HEK293T (cell line): ENCODE results near the gene LMTK2.

ENCODE experiments used
- CTCF ChIA-PET: fragments of 350-600 bp; formaldehyde crosslinking; extraction: SDS; loops from one replicate; lab custom pipeline; 2021; ENCODE audit warnings: antibody characterized with exemption, inconsistent platforms; lab: Yijun Ruan, JAX
- POLR2A ChIA-PET: fragments of 350-600 bp; formaldehyde crosslinking; extraction: SDS; loops from one replicate; lab custom pipeline; 2020; ENCODE audit warnings: antibody characterized with exemption, inconsistent platforms; lab: Yijun Ruan, JAX
- DNase-seq: peaks from one replicate; pipeline ENCODE4 v3.0.0; 2012; ENCODE audit warnings: mixed read lengths; ENCODE audit errors: extremely low spot score
- ARNT ChIP-seq: fragments of 450-650 bp; IDR thresholded peaks from 2 replicates; pipeline ENCODE4 v1.6.1; 2017; ENCODE audit warnings: mild to moderate bottlenecking
- BHLHE40 ChIP-seq: fragments of 450-650 bp; IDR thresholded peaks from 2 replicates; pipeline ENCODE4 v1.6.1; 2016; ENCODE audit warnings: mild to moderate bottlenecking, moderate library complexity, borderline replicate concordance
- CTBP1 ChIP-seq: fragments of 450-650 bp; IDR thresholded peaks from 2 replicates; pipeline ENCODE4 v1.6.1; 2016; ENCODE audit warnings: borderline replicate concordance
- ELF4 ChIP-seq: fragments of 450-650 bp; IDR thresholded peaks from 2 replicates; pipeline ENCODE4 v1.6.1; 2017; ENCODE audit warnings: antibody characterized with exemption
- FOXA1 ChIP-seq: fragments of 450-650 bp; IDR thresholded peaks from 2 replicates; pipeline ENCODE4 v1.6.1; 2016; ENCODE audit warnings: mild to moderate bottlenecking
- FOXK2 ChIP-seq: fragments of 450-650 bp; IDR thresholded peaks from 2 replicates; pipeline ENCODE4 v1.6.1; 2016; ENCODE audit warnings: mild to moderate bottlenecking
- FOXM1 ChIP-seq: fragments of 450-650 bp; IDR thresholded peaks from 2 replicates; pipeline ENCODE4 v1.6.1; 2017; ENCODE audit warnings: mild to moderate bottlenecking, borderline replicate concordance
- HDGF ChIP-seq: fragments of 450-650 bp; IDR thresholded peaks from 2 replicates; pipeline ENCODE4 v1.6.1; 2017; ENCODE audit warnings: antibody characterized with exemption, borderline replicate concordance
- L3MBTL2 ChIP-seq: fragments of 450-650 bp; conservative IDR thresholded peaks from 2 replicates; pipeline ENCODE4 v1.6.1; 2016; ENCODE audit warnings: mild to moderate bottlenecking
- LEF1 ChIP-seq: fragments of 450-650 bp; IDR thresholded peaks from 2 replicates; pipeline ENCODE4 v1.6.1; 2017; ENCODE audit warnings: mild to moderate bottlenecking, borderline replicate concordance
- NFRKB ChIP-seq: fragments of 450-650 bp; IDR thresholded peaks from 2 replicates; pipeline ENCODE4 v1.6.1; 2016; ENCODE audit warnings: mild to moderate bottlenecking, moderate library complexity
- SP1 ChIP-seq: fragments of 450-650 bp; IDR thresholded peaks from 2 replicates; pipeline ENCODE4 v1.6.1; 2017
- SUZ12 ChIP-seq: fragments of 450-650 bp; IDR thresholded peaks from 2 replicates; pipeline ENCODE4 v1.6.1; 2016; ENCODE audit warnings: mild to moderate bottlenecking
- TARDBP ChIP-seq: fragments of 450-650 bp; IDR thresholded peaks from 2 replicates; pipeline ENCODE4 v1.6.1; 2016
- ZNF384 ChIP-seq: fragments of 450-650 bp; IDR thresholded peaks from 2 replicates; pipeline ENCODE4 v1.6.1; 2016
- TF ChIP-seq, protein P1 (sequence below): fragments of 450-650 bp; IDR thresholded peaks from 2 replicates; pipeline ENCODE4 v1.6.1; 2016

Gene LMTK2

DNA sequence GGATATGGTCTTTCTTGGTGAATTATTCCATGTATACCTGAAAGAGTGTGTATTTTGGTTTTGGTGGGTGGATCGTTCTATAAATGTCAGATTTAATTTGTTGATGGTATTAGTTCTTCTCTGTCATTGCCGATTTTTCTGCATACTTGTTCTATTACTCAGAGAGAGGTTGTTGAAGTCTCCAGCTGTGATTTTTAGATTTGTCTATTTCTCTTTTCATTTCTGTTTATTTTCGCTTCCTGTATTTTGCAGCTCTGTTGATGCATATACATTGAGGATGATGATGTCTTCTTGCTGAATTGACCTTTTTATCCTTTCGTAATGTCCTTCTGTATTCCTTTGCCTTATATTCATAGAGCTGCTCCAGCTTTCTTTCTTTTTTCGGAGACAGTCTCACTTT, 92.5 kb downstream of the LMTK2 start:
- ChIA-PET CTCF (no interaction called here), POLR2A (no interaction called here)
- no peak for TF ChIP-seq LEF1
- no peak for TF ChIP-seq FOXM1
- TF ChIP-seq BHLHE40 = no peak
- no peak for TF ChIP-seq ZNF384
- no peak for TF ChIP-seq NFRKB
- no peak for DNase-seq

- CTCF ChIA-PET = interaction anchor here (0.7 kb wide), 1 partner anchor 136 kb away, joined by 3 read pairs; no protein-coding TSS in a partner anchor
- DNase-seq = no peak
- TF ChIP-seq, protein P1, sequence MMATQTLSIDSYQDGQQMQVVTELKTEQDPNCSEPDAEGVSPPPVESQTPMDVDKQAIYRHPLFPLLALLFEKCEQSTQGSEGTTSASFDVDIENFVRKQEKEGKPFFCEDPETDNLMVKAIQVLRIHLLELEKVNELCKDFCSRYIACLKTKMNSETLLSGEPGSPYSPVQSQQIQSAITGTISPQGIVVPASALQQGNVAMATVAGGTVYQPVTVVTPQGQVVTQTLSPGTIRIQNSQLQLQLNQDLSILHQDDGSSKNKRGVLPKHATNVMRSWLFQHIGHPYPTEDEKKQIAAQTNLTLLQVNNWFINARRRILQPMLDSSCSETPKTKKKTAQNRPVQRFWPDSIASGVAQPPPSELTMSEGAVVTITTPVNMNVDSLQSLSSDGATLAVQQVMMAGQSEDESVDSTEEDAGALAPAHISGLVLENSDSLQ = no peak
- TF ChIP-seq FOXA1 (no peak), FOXM1 (no peak), FOXK2 (no peak), BHLHE40 (no peak), NFRKB (no peak), HDGF (no peak), ELF4 (no peak), SUZ12 (no peak), ZNF384 (no peak), CTBP1 (no peak), LEF1 (no peak), TARDBP (no peak), SP1 (no peak), ARNT (no peak), L3MBTL2 (no peak)
- POLR2A ChIA-PET = no interaction called here
These were observed 93.7 kb downstream of the LMTK2 start for GRCh38 chr7:98200364-98200763.

DNA sequence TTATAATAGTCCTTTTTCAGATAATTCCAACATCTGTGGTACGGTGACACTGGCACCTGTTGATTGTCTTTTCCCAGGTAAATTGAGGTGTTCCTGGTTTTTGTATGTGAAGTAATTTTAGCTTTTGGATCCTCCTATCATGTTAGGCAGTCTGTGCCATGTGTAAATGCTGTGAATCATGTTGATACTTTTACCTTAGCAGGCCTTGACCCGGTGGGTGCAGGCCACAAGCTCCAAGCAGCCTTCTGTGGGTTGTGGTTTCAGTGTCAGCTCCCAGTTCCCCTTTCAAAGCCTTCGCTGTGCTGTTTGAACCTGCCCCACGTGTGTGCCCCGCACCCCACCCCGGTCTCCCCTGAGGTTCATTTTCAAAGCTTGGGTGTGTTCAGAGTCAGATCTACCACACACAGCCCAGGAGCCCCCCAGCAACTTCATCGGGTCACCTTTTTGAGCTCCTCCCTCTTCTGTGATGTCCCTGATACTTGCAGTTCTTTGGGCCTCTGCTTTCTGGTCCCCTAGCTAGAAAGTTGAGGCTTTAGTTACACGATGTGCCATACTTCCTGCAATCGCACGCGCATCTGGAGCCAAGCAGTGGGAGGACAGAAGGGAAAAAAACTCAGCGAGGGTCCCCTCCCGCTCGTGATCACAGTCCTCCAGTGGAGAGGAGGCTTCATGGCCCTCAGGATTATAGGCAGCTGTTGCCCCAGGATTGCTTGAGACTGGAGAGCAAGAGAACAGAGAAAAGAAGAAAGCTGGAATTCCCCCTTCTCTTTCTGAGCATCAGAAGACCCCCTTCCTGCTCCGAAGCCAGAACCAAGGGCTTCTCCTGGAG, 95.9 kb downstream of the LMTK2 start:
- ChIA-PET CTCF (no interaction called here), POLR2A (no interaction called here)
- no peak for DNase-seq
- TF ChIP-seq LEF1 = no peak
- TF ChIP-seq FOXM1 = no peak
- no peak for TF ChIP-seq ELF4
- TF ChIP-seq ZNF384 = no peak
- TF ChIP-seq CTBP1 = no peak
- no peak for TF ChIP-seq SP1
- no peak for TF ChIP-seq NFRKB
- no peak for TF ChIP-seq SUZ12
- no peak for TF ChIP-seq L3MBTL2
- no peak for TF ChIP-seq HDGF
- TF ChIP-seq FOXK2 = no peak
- TF ChIP-seq BHLHE40 = no peak
- no peak for TF ChIP-seq TARDBP
- TF ChIP-seq, protein P1 = no peak
- no peak for TF ChIP-seq FOXA1
- no peak for TF ChIP-seq ARNT

DNA sequence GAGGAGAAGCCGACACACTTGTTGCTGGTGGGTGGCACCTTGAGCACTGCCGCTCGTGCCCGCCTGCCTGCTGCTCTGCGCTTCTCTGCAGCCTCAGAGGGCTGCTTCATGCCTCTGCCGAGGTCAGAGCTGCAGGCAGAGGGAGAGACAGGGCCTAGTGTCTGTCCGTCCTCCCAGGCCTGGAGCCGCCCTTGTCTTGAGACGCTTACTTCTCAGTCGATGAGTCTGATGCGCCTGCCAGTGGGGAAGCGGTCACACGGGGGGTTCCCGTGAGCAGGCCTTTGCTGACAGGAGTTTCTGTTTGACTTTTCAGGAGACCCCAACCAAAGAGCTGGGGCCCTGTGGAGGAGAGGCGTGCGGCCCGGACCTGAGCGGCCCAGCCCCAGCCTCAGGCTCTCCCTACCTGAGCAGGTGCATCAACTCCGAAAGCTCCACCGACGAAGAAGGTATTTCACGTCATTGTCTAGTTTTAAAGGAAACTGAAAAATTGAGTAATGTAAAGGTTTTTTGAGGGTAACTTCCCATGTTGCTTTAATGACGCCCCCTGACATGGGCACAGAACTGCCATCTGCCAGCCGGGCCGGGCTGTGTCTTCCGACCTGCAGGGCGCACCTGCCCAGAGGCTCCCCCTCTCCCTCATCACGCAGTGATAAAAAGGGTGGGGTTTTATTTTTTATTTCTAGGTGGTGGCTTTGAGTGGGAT, 96.8 kb downstream of the LMTK2 start:
- ChIA-PET CTCF (no interaction called here), POLR2A (no interaction called here)
- no peak for DNase-seq
- TF ChIP-seq ARNT (no peak), TARDBP (no peak), ZNF384 (no peak), FOXA1 (no peak), CTBP1 (no peak), HDGF (no peak), ELF4 (no peak), SP1 (no peak), L3MBTL2 (no peak)
- TF ChIP-seq, protein P1 = no peak

DNA sequence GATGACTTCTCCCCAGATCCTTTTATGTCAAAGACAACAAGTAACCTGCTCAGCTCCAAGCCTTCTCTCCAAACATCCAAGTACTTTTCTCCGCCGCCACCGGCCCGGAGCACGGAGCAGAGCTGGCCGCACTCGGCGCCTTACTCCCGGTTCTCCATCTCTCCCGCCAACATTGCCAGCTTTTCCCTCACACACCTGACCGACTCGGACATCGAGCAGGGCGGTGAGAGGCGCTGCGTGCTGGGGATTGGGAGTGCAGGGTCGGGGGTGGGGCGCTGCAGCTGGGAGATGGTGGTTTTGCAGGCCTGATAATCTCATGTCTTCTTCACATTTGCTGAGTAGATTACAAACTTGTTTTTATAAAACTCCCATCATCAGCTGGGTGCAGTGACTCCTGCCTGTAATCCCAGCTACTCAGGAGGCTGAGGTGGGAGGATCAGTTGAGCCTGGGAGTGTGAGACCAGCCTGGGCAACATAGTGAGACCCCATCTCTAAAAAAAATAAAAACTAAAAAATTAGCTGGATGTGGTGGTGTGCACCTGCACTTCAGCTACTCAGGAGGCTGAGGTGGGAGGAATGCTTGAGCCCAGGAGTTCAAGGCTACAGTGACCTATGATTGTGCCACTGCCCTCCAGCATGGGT, 97.4 kb downstream of the LMTK2 start:
- POLR2A ChIA-PET = no interaction called here
- CTCF ChIA-PET = no interaction called here
- DNase-seq = no peak
- TF ChIP-seq FOXM1 (no peak), FOXA1 (no peak), TARDBP (no peak), NFRKB (no peak), ZNF384 (no peak), CTBP1 (no peak), SUZ12 (no peak), SP1 (no peak), BHLHE40 (no peak)
